Liver (tissue), 9 donors: Measurements from ENCODE around the gene FAM83E. TPM values are rescaled to one million over a fixed set of nuclear protein-coding genes. Genes with fewer than 3 reads are reported as not detected.

Source experiments
- DNase-seq: peaks from one replicate; pipeline ENCODE4 v3.0.0-alpha.2; 2017; ENCODE audit warnings: low spot score
- H3K27ac ChIP-seq, 2 donors: one replicate each; pipeline ENCODE4 v1.7.0; 2013; ENCODE audit warnings: inconsistent platforms in 2 of 2, low read length in 2 of 2, control low read depth in 1 of 2, low read depth in 1 of 2, mild to moderate bottlenecking in 1 of 2
- H3K27me3 ChIP-seq, 4 donors: one replicate each; pipeline versions ENCODE4 v1.6.1 to v1.7.0; 2013; ENCODE audit warnings: low read length in 3 of 4, inconsistent platforms in 1 of 4, mild to moderate bottlenecking in 1 of 4, moderate library complexity in 1 of 4; ENCODE audit not compliant: control insufficient read depth in 4 of 4, insufficient read depth in 4 of 4
- H3K36me3 ChIP-seq, 4 donors: one replicate each; pipeline versions ENCODE4 v1.6.1 to v1.7.0; 2013; ENCODE audit warnings: low read length in 3 of 4, mild to moderate bottlenecking in 3 of 4, low read depth in 1 of 4, moderate library complexity in 1 of 4; ENCODE audit not compliant: control insufficient read depth in 4 of 4, insufficient read depth in 3 of 4
- H3K4me1 ChIP-seq, 4 donors: one replicate each; pipeline versions ENCODE4 v1.6.1 to v1.7.0; 2013; ENCODE audit warnings: low read length in 3 of 4, mild to moderate bottlenecking in 3 of 4, moderate library complexity in 1 of 4; ENCODE audit not compliant: control insufficient read depth in 4 of 4, insufficient read depth in 4 of 4
- H3K4me3 ChIP-seq, 3 donors: one replicate each; pipeline versions ENCODE4 v1.6.1 to v1.7.0; 2013; ENCODE audit warnings: low read length in 3 of 3, control low read depth in 1 of 3, low read depth in 1 of 3, mild to moderate bottlenecking in 1 of 3
- H3K9ac ChIP-seq, 2 donors: one replicate each; pipeline ENCODE4 v1.7.0; 2013; ENCODE audit warnings: low read length in 2 of 2, mild to moderate bottlenecking in 2 of 2, moderate library complexity in 2 of 2, control low read depth in 1 of 2, low read depth in 1 of 2
- H3K9me3 ChIP-seq, 4 donors: one replicate each; pipeline versions ENCODE4 v1.6.1 to v1.7.0; 2013; ENCODE audit warnings: low read length in 3 of 4; ENCODE audit not compliant: control insufficient read depth in 4 of 4
- ATF3 ChIP-seq: IDR thresholded peaks from 2 replicates; pipeline ENCODE4 v1.6.1; 2016; ENCODE audit warnings: antibody characterized with exemption
- CTCF ChIP-seq: fragments of 150-350 bp; IDR thresholded peaks from 2 replicates; pipeline ENCODE4 v1.5.1; 2017; ENCODE audit warnings: improper control_type of control experiment, low read depth, low read length; ENCODE audit not compliant: missing input control
- EGR1 ChIP-seq, 2 donors: IDR thresholded peaks; 2 replicates each; pipeline ENCODE4 v1.6.1; 2016 to 2018; ENCODE audit warnings: antibody characterized with exemption in 2 of 2, low read depth in 2 of 2
- FOXA1 ChIP-seq: IDR thresholded peaks from 2 replicates; pipeline ENCODE4 v1.6.1; 2016; ENCODE audit warnings: antibody characterized with exemption
- FOXA2 ChIP-seq: IDR thresholded peaks from 2 replicates; pipeline ENCODE4 v1.6.1; 2016; ENCODE audit warnings: antibody characterized with exemption
- GABPA ChIP-seq, 2 donors: IDR thresholded peaks in 1 of 2; conservative IDR thresholded peaks in 1 of 2; 2 replicates each; pipeline ENCODE4 v1.6.1; 2016; ENCODE audit warnings: antibody characterized with exemption in 2 of 2, mild to moderate bottlenecking in 1 of 2, moderate library complexity in 1 of 2
- HNF4A ChIP-seq, 2 donors: conservative IDR thresholded peaks; 2 replicates each; pipeline ENCODE4 v1.6.1; 2016; ENCODE audit warnings: antibody characterized with exemption in 2 of 2, mild to moderate bottlenecking in 2 of 2
- HNF4G ChIP-seq: IDR thresholded peaks from 2 replicates; pipeline ENCODE4 v1.6.1; 2016; ENCODE audit warnings: antibody characterized with exemption
- JUND ChIP-seq, 2 donors: IDR thresholded peaks; 2 replicates each; pipeline ENCODE4 v1.6.1; 2016; ENCODE audit warnings: antibody characterized with exemption in 2 of 2
- MAX ChIP-seq: IDR thresholded peaks from 2 replicates; pipeline ENCODE4 v1.6.1; 2016; ENCODE audit warnings: antibody characterized with exemption
- NR2F2 ChIP-seq: IDR thresholded peaks from 2 replicates; pipeline ENCODE4 v1.6.1; 2016; ENCODE audit warnings: antibody characterized with exemption
- RAD21 ChIP-seq, 2 donors: IDR thresholded peaks; 2 replicates each; pipeline ENCODE4 v1.6.1; 2016; ENCODE audit warnings: antibody characterized with exemption in 2 of 2, mild to moderate bottlenecking in 2 of 2
- RXRA ChIP-seq, 2 donors: IDR thresholded peaks; 2 replicates each; pipeline ENCODE4 v1.6.1; 2017 to 2018; ENCODE audit warnings: antibody characterized with exemption in 2 of 2, mild to moderate bottlenecking in 1 of 2
- TAF1 ChIP-seq: conservative IDR thresholded peaks from 2 replicates; pipeline ENCODE4 v1.6.1; 2016; ENCODE audit warnings: antibody characterized with exemption, mild to moderate bottlenecking
- YY1 ChIP-seq: IDR thresholded peaks from 2 replicates; pipeline ENCODE4 v1.6.1; 2016; ENCODE audit warnings: antibody characterized with exemption, mild to moderate bottlenecking
- ZBTB33 ChIP-seq: IDR thresholded peaks from 2 replicates; pipeline ENCODE4 v1.6.1; 2016; ENCODE audit warnings: antibody characterized with exemption
- WGBS: extraction: QIAGEN DNeasy Blood & Tissue Kit; methylation state at CpG from one replicate; pipeline ENCODE4 v1.1.7; 2013; 5-methylcytosine and 5-hydroxymethylcytosine counted together
- polyA plus RNA-seq, 2 donors: library from polyadenylated mRNA; stranded (reverse) in 1 of 2; unstranded in 1 of 2; fragments of 200-250 nt in 1 of 2; fragments of >200 nt in 1 of 2; fragmentation: Nextera tagmentation in 1 of 2; extraction: Ambion mirVana in 1 of 2; gene quantifications; one replicate each; pipeline versions ENCODE4 v1.2.1 to v1.2.3, GENCODE V29; 2013 to 2015
- total RNA-seq, 2 donors: library from RNA; depleted of rRNA; stranded (reverse); fragments of >200 nt; gene quantifications; one replicate each; pipeline ENCODE4 v1.2.3, GENCODE V29; 2014
- donor health status: healthy.
- donor health status: healthy.
- donor health status: healthy.
- donor health status: healthy.
- donor health status: healthy.

The FAM83E gene
- total and polyA plus RNA-seq, 4 donors, result 0.20 to 0.42 (median 0.33) TPM; not detected in 1

GRCh38 chr19:48651683-48652048 is 36.8 kb upstream of the FAM83E start:
- WGBS, result 93% methylated on average over 5 of the region's 5 CpGs
- Histone ChIP-seq H3K4me3 (no peak overlapping the region), H3K4me1 (no peaks in the 10 kb centered on the region), H3K9me3 (no peaks in the 10 kb centered on the region), H3K27me3 (no peaks in the 10 kb centered on the region), H3K27ac (no peak overlapping the region), H3K9ac (no peak overlapping the region), H3K36me3 (no peaks in the 10 kb centered on the region)
- no peak for DNase-seq
- no peak for TF ChIP-seq ATF3
- TF ChIP-seq TAF1, result no peak

- TF ChIP-seq YY1 (no peak), MAX (no peak), FOXA2 (no peak), NR2F2 (no peak), HNF4A (conservative IDR thresholded peaks at IDR 0.05) (no peak), GABPA (IDR thresholded peaks at IDR 0.05 in 1 of 2, conservative IDR thresholded peaks at IDR 0.05 in 1 of 2) (no peak), CTCF (no peak), ZBTB33 (no peak)
- no peaks in the 10 kb centered on the region for H3K9me3 ChIP-seq
- no peak overlapping the region for H3K9ac ChIP-seq
- H3K4me1 ChIP-seq, result peaks cover 0 to 5% (median under 1%) of the 10 kb centered on the region in 4 donors
- no peak overlapping the region for H3K4me3 ChIP-seq
- no peak overlapping the region for H3K27ac ChIP-seq
- DNase-seq, result no peak
- H3K36me3 ChIP-seq, result no peaks in the 10 kb centered on the region
- 93% methylated on average over 12 of the region's 12 CpGs for WGBS
- H3K27me3 ChIP-seq, result no peaks in the 10 kb centered on the region
Observed at GRCh38 chr19:48650974-48651682, 36.3 kb upstream of the FAM83E start.

- Histone ChIP-seq H3K9ac (no peak overlapping the region), H3K27me3 (no peaks in the 10 kb centered on the region), H3K4me1 (peaks cover 2 to 21% (median 10%) of the 10 kb centered on the region in 4 donors), H3K27ac (no peak overlapping the region), H3K4me3 (no peak overlapping the region), H3K9me3 (no peaks in the 10 kb centered on the region), H3K36me3 (no peaks in the 10 kb centered on the region)
- 73% methylated on average over 2 of the region's 2 CpGs for WGBS
- no peak for TF ChIP-seq FOXA2
- no peak for TF ChIP-seq RXRA (IDR thresholded peaks at IDR 0.05)
- no peak for TF ChIP-seq RAD21 (IDR thresholded peaks at IDR 0.05)
- no peak for TF ChIP-seq JUND (IDR thresholded peaks at IDR 0.05)
- no peak for TF ChIP-seq TAF1
- no peak for TF ChIP-seq FOXA1
- TF ChIP-seq GABPA (IDR thresholded peaks at IDR 0.05 in 1 of 2, conservative IDR thresholded peaks at IDR 0.05 in 1 of 2), result no peak
- TF ChIP-seq MAX, result no peak
- no peak for TF ChIP-seq CTCF
- TF ChIP-seq NR2F2, result no peak
- no peak for TF ChIP-seq HNF4G
- TF ChIP-seq EGR1 (IDR thresholded peaks at IDR 0.05; ENCODE audit: low read depth in 2 of 2), result no peak
- DNase-seq, result no peak
Observed at GRCh38 chr19:48648134-48648533, 33.3 kb upstream of the FAM83E start.
